ENCODE results near the gene TXLNB.

Gene TXLNB

GRCh38 chr6:139275279-139276055, 16.3 kb downstream of the TXLNB start:
- no peaks in the 10 kb centered on the region for H3K9me3 Mint-ChIP-seq
- H3K36me3 Mint-ChIP-seq = peaks cover 6% of the 10 kb centered on the region
- peaks cover 47% of the 10 kb centered on the region for H3K4me1 Mint-ChIP-seq
- DNase-seq (ENCODE audit: low spot score in 2 of 2) = no peak
- ATAC-seq (ENCODE audit: low read depth) = no peak
- peak overlapping the region; percentile 97 for H3K27ac Mint-ChIP-seq
- peak overlapping the region; percentile 32 for H3K4me3 Mint-ChIP-seq
- H3K27me3 Mint-ChIP-seq = no peaks in the 10 kb centered on the region

- peak overlapping the region; percentile 85 for H3K4me3 Mint-ChIP-seq
- H3K9me3 Mint-ChIP-seq = peaks cover 3% of the 10 kb centered on the region
- H3K36me3 Mint-ChIP-seq = peaks cover 15% of the 10 kb centered on the region
- H3K27me3 Mint-ChIP-seq = no peaks in the 10 kb centered on the region
- H3K27ac Mint-ChIP-seq = peak overlapping the region; percentile 98
- ATAC-seq (ENCODE audit: low read depth) (peak; percentile 91), DNase-seq (ENCODE audit: low spot score in 2 of 2) (peak in 1 of 2 donors; percentile 56)
- peaks cover 45% of the 10 kb centered on the region for H3K4me1 Mint-ChIP-seq
Observed at GRCh38 chr6:139271056-139271455, 20.7 kb downstream of the TXLNB start.

GRCh38 chr6:139270249-139270648, 21.5 kb downstream of the TXLNB start:
- DNase-seq (ENCODE audit: low spot score in 2 of 2) (no peak), ATAC-seq (ENCODE audit: low read depth) (no peak)
- Mint-ChIP-seq H3K4me3 (peak overlapping the region; percentile 85), H3K9me3 (peaks cover 3% of the 10 kb centered on the region), H3K4me1 (peaks cover 47% of the 10 kb centered on the region), H3K36me3 (peaks cover 16% of the 10 kb centered on the region), H3K27ac (peak overlapping the region; percentile 98), H3K27me3 (no peaks in the 10 kb centered on the region)

- Mint-ChIP-seq H3K36me3 (peaks cover 22% of the 10 kb centered on the region), H3K27ac (no peak overlapping the region), H3K4me3 (no peak overlapping the region), H3K9me3 (peaks cover 3% of the 10 kb centered on the region), H3K27me3 (no peaks in the 10 kb centered on the region), H3K4me1 (peaks cover 38% of the 10 kb centered on the region)
- ATAC-seq (ENCODE audit: low read depth) = no peak
- DNase-seq (ENCODE audit: low spot score in 2 of 2) = no peak
Observed at GRCh38 chr6:139265512-139266190, 26.1 kb downstream of the TXLNB start.

- Mint-ChIP-seq H3K36me3 (peaks cover 33% of the 10 kb centered on the region), H3K4me3 (peak overlapping the region; percentile 49), H3K9me3 (peaks cover 3% of the 10 kb centered on the region), H3K27me3 (no peaks in the 10 kb centered on the region), H3K4me1 (peaks cover 28% of the 10 kb centered on the region), H3K27ac (peak overlapping the region; percentile 90)
- DNase-seq (ENCODE audit: low spot score in 2 of 2) (no peak), ATAC-seq (ENCODE audit: low read depth) (peak; percentile 35)
Observed at GRCh38 chr6:139262519-139263300, 29.1 kb downstream of the TXLNB start.

- H3K4me3 Mint-ChIP-seq = no peak overlapping the region
- ATAC-seq (ENCODE audit: low read depth) = no peak
- peaks cover 27% of the 10 kb centered on the region for H3K36me3 Mint-ChIP-seq
- H3K27ac Mint-ChIP-seq = no peak overlapping the region
- no peaks in the 10 kb centered on the region for H3K9me3 Mint-ChIP-seq
- DNase-seq (ENCODE audit: low spot score in 2 of 2) = no peak
- no peaks in the 10 kb centered on the region for H3K27me3 Mint-ChIP-seq
- peaks cover 9% of the 10 kb centered on the region for H3K4me1 Mint-ChIP-seq
Observed at GRCh38 chr6:139257821-139258398, 33.9 kb downstream of the TXLNB start.

GRCh38 chr6:139257291-139257690, 34.5 kb downstream of the TXLNB start:
- H3K27ac Mint-ChIP-seq = no peak overlapping the region
- H3K4me3 Mint-ChIP-seq = no peak overlapping the region
- H3K27me3 Mint-ChIP-seq = no peaks in the 10 kb centered on the region
- peaks cover 2% of the 10 kb centered on the region for H3K4me1 Mint-ChIP-seq
- DNase-seq (ENCODE audit: low spot score in 2 of 2) = no peak
- ATAC-seq (ENCODE audit: low read depth) = no peak
- peaks cover 23% of the 10 kb centered on the region for H3K36me3 Mint-ChIP-seq
- no peaks in the 10 kb centered on the region for H3K9me3 Mint-ChIP-seq

GRCh38 chr6:139256087-139256486, 35.7 kb downstream of the TXLNB start:
- DNase-seq (ENCODE audit: low spot score in 2 of 2) (no peak), ATAC-seq (ENCODE audit: low read depth) (no peak)
- Mint-ChIP-seq H3K4me1 (peaks cover 7% of the 10 kb centered on the region), H3K4me3 (no peak overlapping the region), H3K9me3 (no peaks in the 10 kb centered on the region), H3K27me3 (no peaks in the 10 kb centered on the region), H3K27ac (no peak overlapping the region), H3K36me3 (peaks cover 23% of the 10 kb centered on the region)

GRCh38 chr6:139254196-139254595, 37.6 kb downstream of the TXLNB start:
- H3K36me3 Mint-ChIP-seq = peaks cover 12% of the 10 kb centered on the region
- no peak for DNase-seq (ENCODE audit: low spot score in 2 of 2)
- no peak for ATAC-seq (ENCODE audit: low read depth)
- H3K27ac Mint-ChIP-seq = no peak overlapping the region
- no peaks in the 10 kb centered on the region for H3K9me3 Mint-ChIP-seq
- no peaks in the 10 kb centered on the region for H3K27me3 Mint-ChIP-seq
- H3K4me1 Mint-ChIP-seq = peaks cover 11% of the 10 kb centered on the region
- H3K4me3 Mint-ChIP-seq = no peak overlapping the region

- Mint-ChIP-seq H3K36me3 (peaks cover 10% of the 10 kb centered on the region), H3K27ac (no peak overlapping the region), H3K27me3 (no peaks in the 10 kb centered on the region), H3K9me3 (no peaks in the 10 kb centered on the region), H3K4me3 (no peak overlapping the region), H3K4me1 (peaks cover 11% of the 10 kb centered on the region)
- no peak for DNase-seq (ENCODE audit: low spot score in 2 of 2)
- no peak for ATAC-seq (ENCODE audit: low read depth)
Observed at GRCh38 chr6:139253656-139254055, 38.1 kb downstream of the TXLNB start.

- Mint-ChIP-seq H3K4me1 (peaks cover 11% of the 10 kb centered on the region), H3K9me3 (no peaks in the 10 kb centered on the region), H3K4me3 (no peak overlapping the region), H3K27me3 (no peaks in the 10 kb centered on the region), H3K27ac (peak overlapping the region; percentile 62), H3K36me3 (peaks cover 11% of the 10 kb centered on the region)
- DNase-seq (ENCODE audit: low spot score in 2 of 2) (no peak), ATAC-seq (ENCODE audit: low read depth) (no peak)
Observed at GRCh38 chr6:139251691-139252390, 40.0 kb downstream of the TXLNB start.

- Mint-ChIP-seq H3K9me3 (no peaks in the 10 kb centered on the region), H3K27me3 (no peaks in the 10 kb centered on the region), H3K27ac (peak overlapping the region; percentile 62), H3K4me1 (peaks cover 11% of the 10 kb centered on the region), H3K4me3 (no peak overlapping the region), H3K36me3 (peaks cover 11% of the 10 kb centered on the region)
- ATAC-seq (ENCODE audit: low read depth) (no peak), DNase-seq (ENCODE audit: low spot score in 2 of 2) (no peak)
Observed at GRCh38 chr6:139251045-139251690, 40.6 kb downstream of the TXLNB start.

All from memory B cell (primary cell).